ENCODE data around the gene MN1.

MN1 gene

GRCh38 chr22:27799015-27799826, 2.3 kb downstream of the MN1 start:
- no peak for DNase-seq

- DNase-seq = no peak
Measured at GRCh38 chr22:27798511-27799014, 3.0 kb downstream of the MN1 start.

GRCh38 chr22:27797520-27798391, 3.8 kb downstream of the MN1 start:
- no peak for DNase-seq

- DNase-seq = no peak
Measured at GRCh38 chr22:27796829-27797519, 4.6 kb downstream of the MN1 start.

- DNase-seq = no peak
Measured at GRCh38 chr22:27795696-27796517, 5.6 kb downstream of the MN1 start.

GRCh38 chr22:27795053-27795452, 6.5 kb downstream of the MN1 start:
- no peak for DNase-seq

GRCh38 chr22:27794226-27794625, 7.3 kb downstream of the MN1 start:
- no peak for DNase-seq

GRCh38 chr22:27793576-27793975, 8.0 kb downstream of the MN1 start:
- no peak for DNase-seq

- DNase-seq = no peak
Measured at GRCh38 chr22:27792452-27793161, 8.9 kb downstream of the MN1 start.

- DNase-seq = no peak
Measured at GRCh38 chr22:27791859-27792241, 9.7 kb downstream of the MN1 start.

- no peak for DNase-seq
Measured at GRCh38 chr22:27791159-27791858, 10.2 kb downstream of the MN1 start.

- DNase-seq = no peak
Measured at GRCh38 chr22:27790376-27791158, 11.0 kb downstream of the MN1 start.

- no peak for DNase-seq
Measured at GRCh38 chr22:27788500-27789288, 12.9 kb downstream of the MN1 start.

- DNase-seq = no peak
Measured at GRCh38 chr22:27786965-27787364, 14.6 kb downstream of the MN1 start.

- DNase-seq = no peak
Measured at GRCh38 chr22:27786291-27786932, 15.1 kb downstream of the MN1 start.

GRCh38 chr22:27785831-27786230, 15.7 kb downstream of the MN1 start:
- no peak for DNase-seq

GRCh38 chr22:27784120-27784475, 17.5 kb downstream of the MN1 start:
- no peak for DNase-seq

GRCh38 chr22:27783436-27784119, 18.0 kb downstream of the MN1 start:
- no peak for DNase-seq
